Measurements from ENCODE around the gene TMEM88.

The TMEM88 gene

DNA sequence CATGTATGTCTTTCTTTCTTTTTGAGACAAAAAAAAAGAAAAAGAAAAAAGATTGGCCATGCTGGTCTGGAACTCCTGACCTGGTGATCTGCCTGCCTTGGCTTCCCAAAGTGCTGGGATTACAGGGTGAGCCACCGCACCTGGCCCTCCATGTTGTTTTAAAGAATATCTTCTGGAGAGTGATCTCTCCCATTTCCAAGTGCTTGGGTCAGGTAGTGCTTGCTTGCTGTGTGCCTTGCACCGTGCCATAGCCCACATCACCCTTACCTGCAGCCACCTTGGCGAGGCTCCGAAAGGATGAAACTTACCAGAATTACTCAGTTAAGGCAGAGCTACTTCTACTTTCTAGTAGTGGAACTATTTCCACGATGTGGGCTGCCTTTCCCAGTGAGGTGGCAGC lies 39.9 kb upstream of the TMEM88 start:
- DNase-seq (ENCODE audit: low read depth, low spot score), result no peak
- CTCF ChIA-PET, result interaction anchor here (2.1 to 5.0 kb wide), 4 partner anchors 7 to 34 kb away, joined by 5 to 47 read pairs (median 14); no protein-coding TSS in a partner anchor
- H3K4me3 ChIP-seq (ENCODE audit: low read depth, low read length), result no peak overlapping the region
- POLR2A ChIA-PET, result no interaction called here
- TF ChIP-seq, protein P1, sequence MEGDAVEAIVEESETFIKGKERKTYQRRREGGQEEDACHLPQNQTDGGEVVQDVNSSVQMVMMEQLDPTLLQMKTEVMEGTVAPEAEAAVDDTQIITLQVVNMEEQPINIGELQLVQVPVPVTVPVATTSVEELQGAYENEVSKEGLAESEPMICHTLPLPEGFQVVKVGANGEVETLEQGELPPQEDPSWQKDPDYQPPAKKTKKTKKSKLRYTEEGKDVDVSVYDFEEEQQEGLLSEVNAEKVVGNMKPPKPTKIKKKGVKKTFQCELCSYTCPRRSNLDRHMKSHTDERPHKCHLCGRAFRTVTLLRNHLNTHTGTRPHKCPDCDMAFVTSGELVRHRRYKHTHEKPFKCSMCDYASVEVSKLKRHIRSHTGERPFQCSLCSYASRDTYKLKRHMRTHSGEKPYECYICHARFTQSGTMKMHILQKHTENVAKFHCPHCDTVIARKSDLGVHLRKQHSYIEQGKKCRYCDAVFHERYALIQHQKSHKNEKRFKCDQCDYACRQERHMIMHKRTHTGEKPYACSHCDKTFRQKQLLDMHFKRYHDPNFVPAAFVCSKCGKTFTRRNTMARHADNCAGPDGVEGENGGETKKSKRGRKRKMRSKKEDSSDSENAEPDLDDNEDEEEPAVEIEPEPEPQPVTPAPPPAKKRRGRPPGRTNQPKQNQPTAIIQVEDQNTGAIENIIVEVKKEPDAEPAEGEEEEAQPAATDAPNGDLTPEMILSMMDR (IDR thresholded peaks at IDR 0.05; ENCODE audit: insufficient read depth, low read length, missing control alignments), result no peak

- H3K4me3 ChIP-seq (ENCODE audit: low read depth, low read length), result no peak overlapping the region
- ChIA-PET CTCF (interaction anchor here (1.1 to 2.5 kb wide), 7 partner anchors 9 to 174 kb away, joined by 3 to 22 read pairs (median 5); no protein-coding TSS in a partner anchor), POLR2A (no interaction called here)
- DNase-seq (ENCODE audit: low read depth, low spot score), result no peak
- TF ChIP-seq, protein P1 (IDR thresholded peaks at IDR 0.05; ENCODE audit: insufficient read depth, low read length, missing control alignments), result no peak
Observed at GRCh38 chr17:7816926-7817642, 37.8 kb upstream of the TMEM88 start.

DNA sequence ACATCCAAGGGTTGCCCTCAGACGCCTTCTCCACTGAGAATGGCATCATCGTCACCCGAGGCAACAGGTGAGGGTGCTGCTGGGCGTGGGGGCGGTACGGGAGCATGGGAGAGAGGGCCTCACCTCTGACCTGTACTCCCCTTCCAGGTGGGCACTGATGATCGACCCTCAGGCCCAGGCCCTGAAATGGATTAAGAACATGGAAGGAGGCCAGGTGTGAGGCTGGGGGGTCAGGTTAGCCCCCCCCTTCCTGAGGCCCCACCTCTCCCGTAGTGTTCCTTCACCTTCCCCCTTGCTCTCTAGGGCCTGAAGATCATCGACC lies 37.3 kb upstream of the TMEM88 start:
- no peak overlapping the region for H3K4me3 ChIP-seq (ENCODE audit: low read depth, low read length)
- ChIA-PET CTCF (interaction anchor here (1.2 to 2.1 kb wide), 2 partner anchors 16 to 75 kb away, joined by 3 to 13 read pairs; no protein-coding TSS in a partner anchor), POLR2A (no interaction called here)
- TF ChIP-seq, protein P1 (IDR thresholded peaks at IDR 0.05; ENCODE audit: insufficient read depth, low read length, missing control alignments), result no peak
- no peak for DNase-seq (ENCODE audit: low read depth, low spot score)

GRCh38 chr17:7818026-7818425 lies 36.8 kb upstream of the TMEM88 start:
- no peak overlapping the region for H3K4me3 ChIP-seq (ENCODE audit: low read depth, low read length)
- DNase-seq (ENCODE audit: low read depth, low spot score), result no peak
- TF ChIP-seq, protein P1 (IDR thresholded peaks at IDR 0.05; ENCODE audit: insufficient read depth, low read length, missing control alignments), result no peak
- ChIA-PET CTCF (interaction anchor here (0.9 to 4.2 kb wide), 6 partner anchors 19 to 95 kb away, joined by 3 to 17 read pairs (median 3); partner anchors contain the start of genes NAA38 and TMEM88), POLR2A (no interaction called here)

- no peak overlapping the region for H3K4me3 ChIP-seq (ENCODE audit: low read depth, low read length)
- no peak for DNase-seq (ENCODE audit: low read depth, low spot score)
- CTCF ChIA-PET, result interaction anchor here (0.8 to 5.7 kb wide), 17 partner anchors 7 to 242 kb away, joined by 3 to 47 read pairs (median 3); partner anchors contain the start of genes KDM6B, NAA38 and TMEM88
- POLR2A ChIA-PET, result no interaction called here
- TF ChIP-seq, protein P1 (IDR thresholded peaks at IDR 0.05; ENCODE audit: insufficient read depth, low read length, missing control alignments), result no peak
Observed at GRCh38 chr17:7818746-7819645, 35.9 kb upstream of the TMEM88 start.

GRCh38 chr17:7820231-7820630 lies 34.6 kb upstream of the TMEM88 start:
- ChIA-PET CTCF (interaction anchor here (0.7 to 5.7 kb wide), 17 partner anchors 8 to 238 kb away, joined by 3 to 47 read pairs (median 7); partner anchors contain the start of genes KDM6B, NAA38 and TMEM88), POLR2A (no interaction called here)
- no peak overlapping the region for H3K4me3 ChIP-seq (ENCODE audit: low read depth, low read length)
- DNase-seq (ENCODE audit: low read depth, low spot score), result no peak
- TF ChIP-seq, protein P1 (IDR thresholded peaks at IDR 0.05; ENCODE audit: insufficient read depth, low read length, missing control alignments), result no peak
